GM12892 (cell line): Measurements from ENCODE around the gene WDFY3.

ENCODE experiments used
- POLR2A ChIP-seq: IDR thresholded peaks from 2 replicates; pipeline ENCODE4 v1.6.1; 2011; ENCODE audit warnings: low read depth, low read length, control low read depth
- POLR2AphosphoS5 ChIP-seq: IDR thresholded peaks from 2 replicates; pipeline ENCODE4 v1.6.1; 2011; ENCODE audit warnings: low read depth, low read length, control low read depth

DNA sequence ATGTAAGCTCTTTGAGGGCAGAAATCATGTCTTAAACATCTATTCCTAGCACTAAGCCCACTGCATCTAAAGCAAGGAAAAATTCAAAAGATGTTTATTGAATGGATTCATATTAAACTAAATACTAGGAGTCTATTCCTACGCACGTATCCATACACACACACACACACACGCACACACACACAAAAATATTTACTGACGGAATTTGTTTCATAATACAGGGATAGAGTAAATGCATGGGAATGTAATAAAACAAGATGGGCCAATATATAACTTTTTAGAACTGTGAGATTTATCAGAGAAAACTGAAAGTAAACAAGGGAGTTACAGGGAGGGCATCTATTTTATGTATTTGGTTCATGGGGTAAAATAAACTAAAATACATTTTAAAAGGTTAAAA, 57.6 kb downstream of the WDFY3 start:
- TF ChIP-seq POLR2AphosphoS5 (no peak), POLR2A (no peak)
